WTC11 (cell line): ENCODE measurements around the gene PSD. TPM values are rescaled to one million over a fixed set of nuclear protein-coding genes. Genes with fewer than 3 reads are reported as not detected.

Source experiments
- ATAC-seq: fragments of 200-7000 bp; cut with Tn5 transposase; 2 replicates; pipeline ENCODE4 v1.10.0; 2021; ENCODE audit warnings: mild to moderate bottlenecking, moderate library complexity
- CTCF ChIA-PET: fragments of 300-600 bp; sonication (Branson Sonifier 250); formaldehyde crosslinking; loops from one replicate; lab custom pipeline; 2021; ENCODE audit warnings: antibody characterized with exemption; lab: Charles Lee
- POLR2A ChIA-PET: fragments of 350-600 bp; sonication (Branson Sonifier 250); formaldehyde crosslinking; loops from one replicate; lab custom pipeline; 2021; ENCODE audit warnings: antibody characterized with exemption; lab: Charles Lee
- DNase-seq: peaks from one replicate; pipeline ENCODE4 v3.0.0; 2021; ENCODE audit warnings: low spot score
- H3K27ac Mint-ChIP-seq: 2 replicates; pipeline ENCODE4 v1.8.0; 2021; ENCODE audit warnings: mixed read lengths
- H3K27me3 Mint-ChIP-seq: 2 replicates; pipeline ENCODE4 v1.8.0; 2021; ENCODE audit warnings: low read depth, mild to moderate bottlenecking, moderate library complexity, mixed read lengths
- H3K36me3 Mint-ChIP-seq: 2 replicates; pipeline ENCODE4 v1.8.0; 2021; ENCODE audit warnings: mixed read lengths
- H3K4me1 Mint-ChIP-seq: 2 replicates; pipeline ENCODE4 v1.8.0; 2022; ENCODE audit warnings: mixed read lengths
- H3K4me3 Mint-ChIP-seq: 2 replicates; pipeline ENCODE4 v1.8.0; 2021; ENCODE audit warnings: mild to moderate bottlenecking, moderate library complexity, mixed read lengths
- H3K9me3 Mint-ChIP-seq: 2 replicates; pipeline ENCODE4 v1.8.0; 2021; ENCODE audit warnings: mixed read lengths
- ATF3 ChIP-seq: sonication (generic); formaldehyde crosslinking; conservative IDR thresholded peaks from 2 replicates; pipeline ENCODE4 v1.8.1; 2022; ENCODE audit warnings: mild to moderate bottlenecking, missing genetic modification reagents
- ATF6 ChIP-seq: sonication (generic); formaldehyde crosslinking; IDR thresholded peaks from 2 replicates; pipeline ENCODE4 v1.8.1; 2023; ENCODE audit warnings: mild to moderate bottlenecking, missing genetic modification reagents
- CREB1 ChIP-seq: sonication (generic); formaldehyde crosslinking; IDR thresholded peaks from 2 replicates; pipeline ENCODE4 v1.8.0; 2023; ENCODE audit warnings: mild to moderate bottlenecking, missing genetic modification reagents
- CREM ChIP-seq: sonication (generic); formaldehyde crosslinking; IDR thresholded peaks from 2 replicates; pipeline ENCODE4 v1.8.1; 2022; ENCODE audit warnings: mild to moderate bottlenecking, missing genetic modification reagents, moderate library complexity
- E2F1 ChIP-seq: sonication (generic); formaldehyde crosslinking; IDR thresholded peaks from 2 replicates; pipeline ENCODE4 v1.8.0; 2022; ENCODE audit warnings: mild to moderate bottlenecking, missing genetic modification reagents
- EMX1 ChIP-seq: fragments of 250-450 bp; sonication (Bioruptor Pico); IDR thresholded peaks from 2 replicates; pipeline ENCODE4 v1.8.0; 2021; ENCODE audit warnings: mild to moderate bottlenecking
- ETV6 ChIP-seq: sonication (generic); formaldehyde crosslinking; IDR thresholded peaks from 2 replicates; pipeline ENCODE4 v1.8.1; 2022; ENCODE audit warnings: mild to moderate bottlenecking, missing genetic modification reagents
- FOXK1 ChIP-seq: sonication (generic); formaldehyde crosslinking; IDR thresholded peaks from 2 replicates; pipeline ENCODE4 v1.8.0; 2022; ENCODE audit warnings: mild to moderate bottlenecking, moderate library complexity, missing genetic modification reagents
- IRF1 ChIP-seq: sonication (generic); formaldehyde crosslinking; IDR thresholded peaks from 2 replicates; pipeline ENCODE4 v1.8.0; 2023; ENCODE audit warnings: missing genetic modification reagents
- JUN ChIP-seq: sonication (generic); formaldehyde crosslinking; IDR thresholded peaks from 2 replicates; pipeline ENCODE4 v1.8.0; 2023; ENCODE audit warnings: mild to moderate bottlenecking, missing genetic modification reagents
- MXD4 ChIP-seq: fragments of 250-450 bp; sonication (Bioruptor Pico); IDR thresholded peaks from 2 replicates; pipeline ENCODE4 v1.8.0; 2021; ENCODE audit warnings: mild to moderate bottlenecking, moderate library complexity, borderline replicate concordance
- RELA ChIP-seq: sonication (generic); formaldehyde crosslinking; IDR thresholded peaks from 2 replicates; pipeline ENCODE4 v1.8.1; 2022; ENCODE audit warnings: missing genetic modification reagents, mild to moderate bottlenecking, borderline replicate concordance
- RORB ChIP-seq: fragments of 250-450 bp; sonication (Bioruptor Pico); IDR thresholded peaks from 2 replicates; pipeline ENCODE4 v1.9.0; 2021; ENCODE audit warnings: mild to moderate bottlenecking
- STAT6 ChIP-seq: sonication (generic); formaldehyde crosslinking; conservative IDR thresholded peaks from 2 replicates; pipeline ENCODE4 v1.8.1; 2023; ENCODE audit warnings: mild to moderate bottlenecking, low read depth, missing genetic modification reagents, moderate library complexity
- USF2 ChIP-seq: sonication (generic); formaldehyde crosslinking; IDR thresholded peaks from 2 replicates; pipeline ENCODE4 v1.8.1; 2023; ENCODE audit warnings: mild to moderate bottlenecking, missing genetic modification reagents, moderate library complexity
- ZNF138 ChIP-seq: sonication (generic); formaldehyde crosslinking; conservative IDR thresholded peaks from 2 replicates; pipeline ENCODE4 v1.8.1; 2022; ENCODE audit warnings: mild to moderate bottlenecking, moderate library complexity, missing genetic modification reagents
- ZNF232 ChIP-seq: sonication (generic); formaldehyde crosslinking; IDR thresholded peaks from 2 replicates; pipeline ENCODE4 v1.8.0; 2022; ENCODE audit warnings: mild to moderate bottlenecking, missing genetic modification reagents
- ZNF416 ChIP-seq: fragments of 250-450 bp; sonication (Bioruptor Pico); IDR thresholded peaks from 2 replicates; pipeline ENCODE4 v1.9.0; 2021; ENCODE audit warnings: mild to moderate bottlenecking, inconsistent platforms
- total RNA-seq: library from RNA; stranded (reverse); gene quantifications from 3 replicates; pipeline ENCODE4 v1.2.3, GENCODE V29; 2021

Gene PSD
- total RNA-seq, 1 experiment from 2014 or later: 12.5 TPM

- no peak for TF ChIP-seq ETV6 (CRISPR knock-in tag)
- TF ChIP-seq ZNF138 (CRISPR knock-in tag): no peak
- TF ChIP-seq STAT6 (CRISPR knock-in tag): no peak
- TF ChIP-seq USF2: no peak
- TF ChIP-seq ATF3 (CRISPR knock-in tag): no peak
- no peak for TF ChIP-seq IRF1 (CRISPR knock-in tag)
- TF ChIP-seq EMX1 (CRISPR knock-in tag): no peak
- TF ChIP-seq MXD4 (CRISPR knock-in tag): no peak
- no peak for TF ChIP-seq JUN (CRISPR knock-in tag)
- TF ChIP-seq ZNF232 (CRISPR knock-in tag): no peak
Measured at GRCh38 chr10:102437515-102437914, 18.9 kb upstream of the PSD start (continued).

GRCh38 chr10:102436312-102436711, 17.7 kb upstream of the PSD start:
- POLR2A ChIA-PET: interaction anchor here (0.6 to 2.3 kb wide), 2 partner anchors 15 to 25 kb away, joined by 4 to 6 read pairs; partner anchors contain the start of gene C10orf95
- Mint-ChIP-seq H3K27ac (no peak overlapping the region), H3K27me3 (peaks cover 58% of the 10 kb centered on the region)
- no peak for ATAC-seq
- DNase-seq: no peak
- no peak for TF ChIP-seq RORB (CRISPR knock-in tag)
- TF ChIP-seq E2F1 (CRISPR knock-in tag): no peak
- no peak for TF ChIP-seq ZNF416 (CRISPR knock-in tag)
- no peak for TF ChIP-seq RELA (CRISPR knock-in tag)
- TF ChIP-seq ATF6 (CRISPR knock-in tag): no peak
- no peak for TF ChIP-seq CREM (CRISPR knock-in tag)
- TF ChIP-seq ZNF138 (CRISPR knock-in tag): no peak
- no peak for TF ChIP-seq CREB1 (CRISPR knock-in tag)
- no peak for TF ChIP-seq FOXK1
- TF ChIP-seq, all 79 proteins: peak for 0
- Mint-ChIP-seq H3K4me1 (peaks cover 18% of the 10 kb centered on the region), H3K9me3 (no peaks in the 10 kb centered on the region), H3K4me3 (peak overlapping the region; percentile 12; the same call in 1 of the 2 replicates), H3K36me3 (no peaks in the 10 kb centered on the region)
- CTCF ChIA-PET: interaction anchor here (0.6 to 2.8 kb wide), 5 partner anchors 14 to 139 kb away, joined by 3 to 13 read pairs (median 10); partner anchors contain the start of gene C10orf95
